ENCODE results near the gene MXRA8. TPM values are rescaled to one million over a fixed set of nuclear protein-coding genes. Genes with fewer than 3 reads are reported as not detected.

Gene MXRA8
- total RNA-seq, 1 experiment from 2014 or later: 0.11 TPM

DNA sequence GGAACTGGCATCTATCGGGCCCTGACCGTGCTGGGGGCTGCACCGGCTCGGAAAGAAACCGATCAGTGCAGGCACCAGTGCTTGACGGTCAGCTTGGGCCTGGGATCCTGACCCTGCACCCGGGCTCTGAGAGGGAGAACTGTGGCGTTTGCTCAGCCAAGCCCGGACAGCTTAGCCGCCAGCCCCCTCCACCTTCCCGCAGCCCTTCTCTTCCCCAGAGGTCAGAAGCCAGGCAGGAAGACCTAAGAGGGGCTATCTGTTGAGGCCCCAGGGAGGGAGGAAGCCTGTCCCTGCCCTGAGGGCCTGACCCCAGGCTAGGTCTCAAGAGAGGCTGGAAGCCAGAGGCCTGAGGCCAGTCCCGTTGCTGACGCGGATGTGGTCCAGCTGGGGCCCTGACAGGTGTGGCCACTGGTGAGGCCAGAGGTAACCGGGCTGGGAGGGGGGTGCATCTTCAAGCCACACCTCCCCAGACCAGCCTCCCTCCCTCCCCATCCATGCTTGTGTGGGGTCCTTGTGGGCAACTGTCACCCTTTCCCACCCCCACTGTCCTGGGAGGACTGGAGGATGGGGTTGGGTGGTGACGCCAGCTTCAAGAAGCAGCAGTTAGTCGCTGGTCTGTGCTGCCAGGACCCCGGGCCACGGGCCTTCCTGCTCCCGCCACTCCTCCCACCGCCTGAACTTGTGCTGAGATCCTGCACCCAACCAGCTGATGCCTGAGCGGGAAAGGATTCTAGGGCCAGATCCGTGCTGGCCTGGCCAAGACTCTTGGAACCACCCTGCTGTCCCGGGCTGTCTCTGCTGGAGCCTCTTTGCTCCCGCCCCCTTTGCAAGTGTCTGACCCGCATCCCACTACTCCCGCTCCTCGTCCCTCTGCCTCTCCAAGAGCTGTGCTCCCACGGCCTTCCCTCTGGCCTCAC is 6.6 kb downstream of the MXRA8 start:
- DNase-seq (ENCODE audit: low read depth): no peak

DNA sequence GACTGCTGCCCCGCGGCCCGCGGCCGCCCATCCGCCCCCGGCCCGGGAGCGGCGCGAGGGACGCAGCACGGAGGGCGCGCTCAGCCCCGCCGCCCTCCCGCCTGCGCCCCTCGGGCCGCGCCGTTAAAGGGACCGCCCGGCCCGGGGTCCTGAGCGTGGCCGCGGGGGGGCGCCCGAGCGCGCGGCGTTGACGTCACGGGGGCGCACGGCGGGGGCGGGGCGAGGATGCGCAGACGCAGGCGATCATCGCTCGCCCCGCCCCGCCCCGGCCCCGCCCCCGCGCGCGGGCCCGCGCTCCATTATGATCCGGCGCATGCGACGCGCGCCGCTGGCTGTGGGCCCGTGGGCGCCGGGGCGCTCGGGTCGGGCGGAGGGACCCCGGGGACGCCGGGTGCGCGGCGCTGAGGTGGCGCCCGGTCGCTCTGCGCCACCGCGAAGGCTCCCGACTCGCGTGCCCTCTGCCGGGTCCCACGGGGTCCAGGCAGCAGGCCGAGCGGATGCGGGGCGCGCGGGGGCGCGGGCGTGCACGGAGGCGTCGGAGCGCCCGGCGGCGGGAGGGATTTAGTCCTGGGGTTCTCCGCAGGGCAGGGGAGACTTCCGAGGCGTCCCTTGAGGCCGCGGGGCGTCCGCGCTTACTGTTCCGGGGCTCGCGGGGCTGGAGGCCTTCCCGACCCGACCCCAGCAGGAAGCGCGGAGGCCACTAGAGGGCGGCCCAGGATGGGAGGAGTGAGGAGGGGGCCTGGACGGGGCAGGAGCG is 8.9 kb downstream of the MXRA8 start, which contains the start of gene DVL1:
Gene DVL1, minus strand, starts transcription at position 163 of the 757 bp plus-strand sequence. CDS start 353 bp downstream, outside the sequence.
- peak; percentile 39 for DNase-seq (ENCODE audit: low read depth)

DNA sequence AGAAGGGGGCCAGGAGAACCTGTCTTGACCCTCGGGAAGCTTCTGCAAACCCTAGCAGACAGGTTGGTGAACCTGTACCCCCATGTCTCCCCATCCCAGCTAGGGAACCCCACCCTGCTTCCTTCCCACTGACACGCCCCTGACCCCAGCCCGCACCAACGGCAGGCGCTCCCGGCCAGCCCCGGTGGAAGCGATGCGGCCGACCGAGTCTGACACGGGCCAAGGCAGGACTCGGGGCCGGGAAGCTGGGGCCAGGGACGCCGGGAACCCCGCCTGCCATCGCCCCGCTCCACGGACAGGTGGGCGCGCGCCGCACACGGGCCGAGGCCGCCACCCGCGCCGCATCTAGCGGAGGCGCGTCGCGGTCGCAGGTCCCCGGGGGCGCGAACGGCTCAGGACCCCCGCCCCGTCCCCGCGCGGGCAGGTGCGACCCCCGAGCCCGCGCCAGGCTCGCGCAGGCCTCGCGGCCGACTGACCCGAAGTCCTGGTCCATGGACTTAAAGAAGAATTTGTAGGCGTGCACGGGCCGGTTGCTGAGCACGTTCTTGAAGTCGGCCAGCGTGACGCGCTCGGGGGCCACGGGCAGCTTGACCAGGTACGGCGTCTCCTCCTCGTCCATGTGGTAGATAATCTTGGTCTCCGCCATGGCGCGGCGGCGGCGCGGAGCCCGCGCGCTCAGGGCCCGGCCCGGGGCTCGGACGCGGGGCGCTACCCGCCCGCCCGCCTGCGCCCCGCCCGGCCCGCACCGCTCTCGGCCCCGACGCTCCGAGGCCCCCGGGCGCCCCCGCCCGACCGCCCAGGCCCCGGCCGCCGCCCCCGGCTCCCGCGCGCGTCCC is 9.7 kb downstream of the MXRA8 start:
- DNase-seq (ENCODE audit: low read depth): no peak

DNA sequence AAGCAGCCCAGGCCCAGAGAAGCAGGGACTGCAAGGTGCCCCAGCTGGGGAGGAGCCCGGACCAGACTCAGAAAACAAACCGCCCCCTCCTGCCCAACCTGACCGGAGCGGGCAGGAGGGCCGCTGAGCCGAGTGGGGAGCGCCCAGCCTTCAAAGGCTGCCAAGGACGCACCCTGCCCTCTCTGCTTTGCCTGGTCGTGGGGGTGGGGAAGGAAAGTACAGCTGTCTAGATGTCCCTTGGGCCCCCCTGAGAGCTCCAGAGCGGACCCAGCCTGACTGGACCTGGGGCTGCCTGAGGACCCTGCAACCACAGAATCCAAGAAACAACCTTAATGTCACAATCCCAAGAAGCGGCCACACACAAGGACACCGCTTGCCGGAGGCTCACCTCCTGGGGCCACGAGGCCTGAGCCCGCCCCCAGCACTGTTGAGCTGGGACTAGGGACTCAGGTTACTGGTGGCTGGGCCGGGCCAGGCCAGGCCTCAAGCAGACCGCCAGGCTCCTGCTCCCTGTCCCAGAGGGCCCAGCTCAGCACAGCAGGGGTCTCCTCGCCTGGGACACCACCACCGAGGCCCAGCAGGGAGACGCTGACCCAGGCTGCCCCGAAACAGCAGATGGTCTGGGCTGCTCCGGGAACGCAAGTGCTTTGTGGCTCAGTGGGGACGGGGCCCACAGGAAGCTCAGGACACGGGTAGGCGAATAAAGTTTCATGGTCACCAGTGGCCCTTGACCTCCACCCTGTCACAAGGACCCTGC is 10.5 kb downstream of the MXRA8 start:
- peak; percentile 55 for DNase-seq (ENCODE audit: low read depth)

DNA sequence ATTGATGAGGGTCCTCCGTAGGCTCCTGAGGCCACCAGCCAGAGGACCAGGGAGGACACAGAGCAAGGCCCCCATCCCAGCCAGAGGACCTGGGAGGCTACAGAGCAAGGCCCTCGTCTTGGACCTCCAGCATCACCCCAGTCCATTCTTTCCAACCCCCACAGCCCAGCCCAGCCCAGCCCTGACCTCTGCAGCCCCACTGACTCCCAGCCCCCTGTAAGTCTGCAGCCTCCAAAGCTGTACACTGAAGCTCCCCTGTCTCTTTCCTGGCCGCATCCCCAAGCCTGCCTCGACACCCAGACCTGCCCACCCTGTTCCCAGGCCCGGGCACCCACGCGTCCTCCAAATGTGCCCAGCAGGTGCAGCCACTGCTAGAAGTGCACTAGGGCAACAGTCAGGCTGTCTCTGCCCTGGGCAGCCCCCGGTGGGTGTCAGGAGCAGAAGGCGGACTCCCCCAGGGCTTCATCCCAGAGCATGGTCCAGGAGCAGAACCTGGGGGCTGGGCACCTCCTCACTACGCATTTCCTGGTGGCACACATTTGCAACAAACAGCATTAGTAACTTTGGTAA is 11.2 kb downstream of the MXRA8 start:
- no peak for DNase-seq (ENCODE audit: low read depth)

DNA sequence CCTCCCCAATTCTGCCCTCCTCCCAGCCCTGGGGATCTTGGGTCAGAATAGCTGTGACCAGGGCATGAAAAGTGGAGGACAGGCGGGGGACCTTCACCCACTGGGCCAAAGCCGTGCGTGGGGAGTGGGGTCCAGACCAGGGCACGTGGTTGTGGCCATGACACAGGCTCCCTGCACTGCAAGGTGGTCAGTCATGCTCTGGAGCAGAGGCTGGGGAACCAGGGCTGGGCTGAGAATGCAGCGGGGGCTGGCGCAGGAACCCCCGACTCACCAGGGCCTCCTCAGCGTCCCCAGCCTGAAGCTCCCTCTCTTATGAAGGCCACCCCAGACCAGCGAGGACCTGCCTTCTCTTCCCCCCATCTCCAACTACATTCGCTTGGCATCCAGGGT is 11.9 kb downstream of the MXRA8 start:
- no peak for DNase-seq (ENCODE audit: low read depth)

DNA sequence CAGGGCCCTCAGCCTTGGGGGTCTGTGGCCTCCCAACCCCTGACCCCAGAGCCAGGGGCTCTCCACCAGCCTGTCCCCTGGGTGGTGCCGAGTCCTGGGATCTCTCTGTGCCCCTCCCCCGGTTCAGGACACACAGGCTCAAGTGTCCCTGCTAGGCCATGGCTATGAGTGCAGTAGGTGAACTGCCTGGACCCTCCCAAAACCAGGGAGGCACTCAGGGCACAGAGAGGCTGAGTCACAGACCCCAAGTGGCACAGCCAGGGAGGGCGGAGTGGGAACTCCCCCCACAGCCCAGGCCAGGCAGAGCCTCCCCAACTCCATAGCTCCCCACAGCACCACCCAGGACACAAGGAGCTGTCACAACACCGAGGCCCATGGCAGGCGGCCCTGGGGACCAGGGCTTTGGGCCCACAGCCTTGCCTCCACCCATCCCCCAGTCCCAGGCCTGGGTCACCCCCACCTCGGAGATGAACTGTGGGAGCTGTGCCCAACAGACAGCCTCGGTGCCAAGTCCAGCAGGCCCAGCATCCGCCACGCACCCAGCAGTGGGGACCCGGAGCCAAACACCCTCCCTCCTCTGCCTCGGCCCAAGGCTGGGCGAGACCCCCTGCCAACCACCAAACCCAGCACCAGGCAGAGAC is 12.4 kb downstream of the MXRA8 start:
- DNase-seq (ENCODE audit: low read depth): no peak

DNA sequence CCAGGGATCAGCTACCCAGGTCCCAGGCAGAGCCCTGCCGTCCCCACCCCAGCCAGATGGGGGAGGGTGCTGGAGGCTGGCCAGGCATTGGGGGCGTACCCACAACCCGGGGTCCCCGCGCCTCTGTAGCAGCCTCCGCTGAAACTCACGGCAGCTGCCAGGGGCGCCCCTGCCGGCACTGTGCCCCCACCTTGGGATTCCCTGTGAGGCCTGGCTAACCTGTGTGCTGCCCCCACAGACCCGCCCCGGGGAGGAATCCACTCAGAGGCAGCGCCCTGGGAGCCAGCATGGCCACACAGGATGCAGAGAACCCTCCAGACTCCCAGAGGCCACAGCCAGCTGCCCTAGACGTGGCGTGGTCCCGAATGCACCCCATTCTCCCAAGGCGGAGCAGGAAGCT is 13.0 kb downstream of the MXRA8 start:
- no peak for DNase-seq (ENCODE audit: low read depth)

DNA sequence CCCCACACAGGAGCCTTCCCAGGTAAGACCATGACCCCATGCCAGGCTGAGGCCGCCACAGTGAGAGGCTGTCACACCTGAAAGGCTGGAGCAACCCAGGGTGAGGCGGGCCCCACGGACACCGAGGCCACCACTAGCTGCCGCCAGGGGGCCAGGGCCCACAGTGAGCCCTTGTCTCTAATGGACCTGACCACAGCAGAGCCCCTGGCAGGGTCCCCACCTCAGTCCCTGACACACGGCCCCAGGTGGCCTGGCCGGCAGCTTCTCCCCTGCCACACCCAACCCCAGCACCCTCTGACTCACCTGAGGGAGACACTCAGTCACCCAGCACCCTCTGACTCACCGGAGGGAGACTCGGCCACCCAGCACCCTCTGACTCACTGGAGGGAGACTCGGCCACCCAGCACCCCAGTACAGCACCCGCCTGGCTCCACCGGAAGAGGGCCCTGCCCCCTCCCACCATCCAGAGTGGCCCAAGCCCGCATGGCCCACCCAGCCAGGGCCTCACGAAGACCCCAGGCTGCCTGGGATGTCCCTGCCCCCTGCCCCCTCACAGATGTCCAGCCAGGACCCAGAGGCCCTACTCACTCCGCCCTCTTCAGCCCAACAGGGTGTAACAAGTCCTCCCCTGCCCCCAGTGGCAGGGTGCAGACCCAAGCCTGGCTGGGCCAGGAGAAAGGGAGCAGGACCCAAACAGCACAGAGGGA is 13.5 kb downstream of the MXRA8 start:
- peak; percentile 94 for DNase-seq (ENCODE audit: low read depth)

DNA sequence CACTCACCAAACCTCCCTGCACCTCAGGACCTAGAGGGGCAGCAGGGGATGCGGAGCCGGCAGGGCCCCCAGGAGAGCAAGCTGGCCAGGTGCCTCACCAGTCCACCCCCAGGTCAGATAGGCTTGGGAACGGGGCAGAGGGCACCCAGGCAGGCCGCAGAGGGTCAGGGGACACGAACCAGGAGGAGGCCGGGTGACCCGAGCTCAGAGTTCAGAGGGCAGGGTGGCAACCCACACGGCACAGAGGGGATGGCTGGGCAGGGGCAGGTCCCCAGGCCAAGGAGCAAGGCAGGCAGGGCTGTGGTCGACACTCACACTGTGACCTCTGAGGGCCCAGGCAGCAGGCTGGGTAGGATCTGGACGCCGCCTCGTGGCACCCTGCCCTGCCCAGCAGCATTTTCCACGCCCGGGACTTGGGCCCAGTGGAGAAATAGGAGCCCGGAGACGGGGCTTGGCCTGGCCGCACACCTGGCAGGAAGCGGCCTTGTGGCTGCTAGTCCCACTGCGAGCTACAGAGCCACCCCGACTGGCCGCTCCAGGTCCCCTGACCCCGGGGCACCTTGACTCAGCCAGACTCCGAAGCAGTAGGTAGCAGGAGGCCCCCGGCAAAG is 14.4 kb downstream of the MXRA8 start:
- no peak for DNase-seq (ENCODE audit: low read depth)

DNA sequence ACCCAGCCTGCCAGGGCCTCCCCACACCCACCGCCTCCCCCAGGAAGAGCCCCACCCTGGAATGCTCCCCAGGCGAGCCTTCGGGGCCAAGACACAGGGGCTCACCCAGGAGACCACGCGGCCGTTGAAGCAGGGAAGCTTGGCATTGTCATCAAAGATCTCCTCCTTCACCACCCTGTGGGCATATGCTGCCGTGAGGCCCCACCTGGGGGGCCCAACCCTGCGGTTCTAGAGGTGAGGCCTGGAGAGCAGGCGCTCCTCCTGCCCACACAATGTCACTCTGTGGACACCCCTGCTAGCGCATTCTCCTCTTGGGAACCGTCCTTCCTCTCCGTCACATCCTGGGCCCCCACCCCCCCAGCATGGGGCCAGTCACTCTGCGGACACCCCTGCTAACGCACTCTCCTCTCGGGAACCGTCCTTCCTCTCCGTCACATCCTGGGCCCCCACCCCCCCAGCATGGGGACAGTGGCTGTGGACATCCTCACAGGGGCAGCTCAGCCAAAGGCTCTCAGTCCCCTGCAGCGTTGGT is 15.7 kb downstream of the MXRA8 start:
- no peak for DNase-seq (ENCODE audit: low read depth)

DNA sequence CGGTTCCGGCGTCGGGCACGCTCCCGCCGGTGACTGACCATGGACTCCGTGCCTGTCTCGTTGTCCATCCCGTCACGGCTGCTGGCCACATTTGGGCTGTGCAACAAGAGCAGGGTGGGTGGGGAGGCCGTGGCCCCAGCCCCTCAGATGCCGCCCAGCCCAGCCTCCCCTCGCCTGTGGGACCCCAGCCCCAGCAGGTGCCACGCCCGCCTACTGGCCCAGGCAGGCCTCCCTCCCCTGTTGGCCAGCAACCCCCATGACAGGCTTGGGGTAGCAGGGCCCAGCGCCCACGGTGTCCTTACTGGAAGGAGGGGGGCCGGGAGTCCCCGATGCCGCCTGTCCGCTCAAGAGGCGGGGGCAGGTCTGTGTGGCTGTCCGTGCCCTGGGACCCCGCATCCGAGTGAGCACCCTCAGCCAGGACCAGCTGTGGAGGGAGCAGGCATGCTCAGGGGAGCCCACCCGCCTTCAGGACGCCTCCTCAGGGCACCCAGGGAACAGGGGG is 16.2 kb downstream of the MXRA8 start:
- no peak for DNase-seq (ENCODE audit: low read depth)

DNA sequence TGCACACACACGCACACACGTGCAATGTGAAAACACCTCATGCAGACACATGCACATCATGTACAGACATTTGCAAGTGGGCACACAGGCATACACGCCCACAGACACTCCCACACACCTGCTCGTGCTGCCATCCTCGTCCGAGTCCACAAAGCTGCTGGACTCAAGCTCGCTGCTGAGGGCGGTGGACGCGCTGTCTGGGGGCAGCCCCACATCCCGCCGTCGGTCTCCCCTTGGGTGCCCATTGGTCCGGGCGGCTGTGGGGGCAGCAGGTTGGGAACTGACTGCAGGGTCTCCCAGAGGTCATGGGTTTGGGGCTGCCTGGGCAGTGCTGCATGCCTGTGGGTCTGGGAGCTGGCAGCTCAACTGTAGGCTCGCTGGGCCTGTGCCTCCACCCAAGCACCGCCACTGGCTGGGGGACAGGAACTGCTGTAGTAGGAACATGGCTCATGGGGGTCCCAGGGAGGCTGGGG is 16.8 kb downstream of the MXRA8 start:
- DNase-seq (ENCODE audit: low read depth): no peak

DNA sequence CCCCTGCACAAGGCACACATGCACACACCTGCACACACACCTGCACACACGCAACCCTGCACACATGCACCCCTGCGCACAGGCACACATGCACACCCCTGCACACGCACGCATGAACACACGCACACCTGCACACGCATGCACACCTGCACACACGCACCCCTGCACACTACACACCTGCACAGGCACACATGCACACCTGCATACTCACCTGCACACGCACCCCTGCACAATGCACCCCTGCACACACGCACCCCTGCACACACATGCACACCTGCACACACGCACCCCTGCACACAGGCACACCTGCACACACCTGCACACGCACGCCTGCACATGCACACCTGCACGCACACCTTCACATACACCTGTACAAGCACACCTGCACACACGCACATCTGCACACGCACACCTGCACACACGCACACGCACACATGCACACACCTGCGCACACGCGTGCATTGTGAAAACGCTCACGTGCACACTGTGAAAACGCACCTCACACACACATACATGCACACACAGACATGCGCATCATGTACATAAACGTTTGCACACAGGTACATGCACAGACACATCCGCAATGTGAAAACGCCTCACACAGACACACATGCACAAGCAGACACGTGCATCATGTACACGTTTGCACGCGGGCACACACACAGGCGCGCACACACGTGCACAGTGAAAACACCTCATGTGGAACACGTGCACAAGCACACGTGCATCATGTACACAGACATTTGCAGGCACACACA is 17.4 kb downstream of the MXRA8 start:
- no peak for DNase-seq (ENCODE audit: low read depth)

DNA sequence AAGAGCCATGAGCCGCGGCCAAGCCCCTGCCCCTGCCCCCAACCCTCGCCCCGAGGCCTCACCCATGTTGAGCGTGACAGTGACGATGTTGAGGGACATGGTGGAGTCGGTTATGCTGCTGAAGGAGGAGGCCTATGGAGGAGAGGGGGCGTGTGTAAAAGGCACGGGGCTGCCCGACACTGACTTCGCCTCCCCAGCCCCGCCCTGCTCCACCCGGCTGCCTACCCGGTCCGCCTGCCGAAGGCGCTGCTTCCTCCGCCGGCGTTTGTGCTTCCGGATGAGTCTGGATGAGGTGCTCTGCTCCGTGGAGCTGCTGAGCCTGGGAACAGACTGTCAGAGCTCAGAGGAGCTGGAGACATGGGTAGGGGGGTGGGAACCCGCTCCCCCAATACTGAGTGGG is 18.2 kb downstream of the MXRA8 start:
- no peak for DNase-seq (ENCODE audit: low read depth)

DNA sequence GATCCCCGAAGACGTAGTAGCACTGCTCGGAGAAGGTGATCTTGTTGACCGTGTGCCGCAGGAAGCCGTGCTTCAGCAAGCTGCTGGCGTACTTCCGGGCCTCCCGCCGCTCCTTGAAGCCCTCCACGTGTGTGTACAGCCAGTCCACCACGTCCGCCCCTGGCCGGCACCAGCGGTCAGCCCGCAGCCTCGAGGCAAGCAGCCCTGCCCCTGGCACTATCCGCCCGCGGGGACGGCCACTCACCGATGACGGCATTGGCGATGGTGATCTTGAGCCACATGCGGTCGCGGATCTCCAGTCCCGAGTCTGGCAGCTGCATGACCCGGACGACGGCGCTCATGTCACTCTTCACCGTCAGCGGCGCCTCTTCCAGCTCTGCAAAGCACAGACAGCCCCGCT is 20.1 kb downstream of the MXRA8 start:
- no peak for DNase-seq (ENCODE audit: low read depth)

DNA sequence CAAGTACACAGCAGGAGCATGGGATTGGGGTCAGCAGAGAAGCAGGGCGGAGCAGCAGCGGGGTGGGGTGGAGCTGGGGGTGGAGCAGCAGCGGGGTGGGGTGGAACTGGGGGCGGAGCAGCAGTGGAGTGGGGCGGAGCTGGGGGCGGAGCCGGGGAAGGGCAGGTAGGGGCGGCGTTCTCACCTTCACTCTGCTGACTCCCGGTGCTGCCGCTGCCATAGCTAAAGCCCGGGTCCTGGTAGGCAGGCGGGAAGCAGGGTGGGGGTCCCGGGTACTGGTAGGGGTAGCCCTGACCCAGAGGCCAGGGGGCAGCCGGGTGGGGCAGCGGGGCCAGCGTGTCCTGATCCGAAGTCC is 20.6 kb downstream of the MXRA8 start:
- DNase-seq (ENCODE audit: low read depth): no peak
